OCI-LY7 (cell line): Measurements from ENCODE around the gene CDC42BPB. TPM values are rescaled to one million over a fixed set of nuclear protein-coding genes. Genes with fewer than 3 reads are reported as not detected.

ENCODE experiments used
- BruUV-seq: library from RNA; stranded (reverse); fragments of 400-500 nt; replicated peaks from 2 replicates; lab custom pipeline; 2021; lab: Mats Ljungman, UMichigan
- CTCF ChIA-PET: fragments of 300-600 bp; sonication (Branson Sonifier 250); formaldehyde crosslinking; loops from one replicate; lab custom pipeline; 2022; ENCODE audit warnings: antibody characterized with exemption; ENCODE audit not compliant: unreplicated experiment; lab: Charles Lee
- POLR2A ChIA-PET: fragments of 300-600 bp; sonication (Branson Sonifier 250); formaldehyde crosslinking; loops from one replicate; lab custom pipeline; 2022; ENCODE audit warnings: antibody characterized with exemption; lab: Charles Lee
- DNase-seq: peaks from one replicate; pipeline ENCODE4 v3.0.0-alpha.2; 2015; ENCODE audit warnings: low spot score
- H2AFZ ChIP-seq: fragments of 200-600 bp; sonication (generic), shearing (Covaris generic); 2 replicates; pipeline ENCODE4 v1.6.1; 2014; ENCODE audit warnings: mild to moderate bottlenecking, antibody characterized with exemption, low read length, moderate library complexity
- H3K27ac ChIP-seq: fragments of 200-600 bp; sonication (generic); 2 replicates; pipeline ENCODE4 v1.5.1; 2014; ENCODE audit warnings: mixed run types, low read depth, mild to moderate bottlenecking, moderate library complexity, low read length, inconsistent platforms; ENCODE audit not compliant: poor library complexity, severe bottlenecking
- H3K36me3 ChIP-seq: fragments of 200-600 bp; sonication (generic); 2 replicates; pipeline ENCODE4 v1.6.1; 2014; ENCODE audit warnings: mild to moderate bottlenecking, antibody characterized with exemption, low read length, moderate library complexity, mixed read lengths; ENCODE audit not compliant: insufficient read depth
- H3K4me1 ChIP-seq: fragments of 200-600 bp; sonication (generic); 2 replicates; pipeline ENCODE4 v1.5.1; 2014; ENCODE audit warnings: mild to moderate bottlenecking, low read length; ENCODE audit not compliant: insufficient read depth, poor library complexity, severe bottlenecking
- H3K4me2 ChIP-seq: fragments of 200-600 bp; sonication (generic); 2 replicates; pipeline ENCODE4 v1.6.1; 2014; ENCODE audit warnings: mild to moderate bottlenecking, low read length
- H3K4me3 ChIP-seq: fragments of 200-600 bp; sonication (generic); 2 replicates; pipeline ENCODE4 v1.5.1; 2014; ENCODE audit warnings: mild to moderate bottlenecking, low read depth, low read length; ENCODE audit not compliant: poor library complexity, severe bottlenecking
- H3K79me2 ChIP-seq: fragments of 200-600 bp; sonication (generic); 2 replicates; pipeline ENCODE4 v1.6.1; 2016; ENCODE audit warnings: low read depth, mild to moderate bottlenecking, low read length, moderate library complexity, mixed read lengths; ENCODE audit not compliant: insufficient read depth
- H3K9me2 ChIP-seq: fragments of 200-600 bp; sonication (generic); 2 replicates; pipeline ENCODE4 v1.6.1; 2016; ENCODE audit warnings: mild to moderate bottlenecking, low read length, mixed read lengths; ENCODE audit not compliant: insufficient read depth
- H3K9me3 ChIP-seq: fragments of 200-600 bp; sonication (generic); 2 replicates; pipeline ENCODE4 v1.6.1; 2014; ENCODE audit warnings: mild to moderate bottlenecking, mixed run types, low read length, mixed read lengths
- H4K20me1 ChIP-seq: fragments of 200-600 bp; sonication (generic); 2 replicates; pipeline ENCODE4 v1.6.1; 2014; ENCODE audit warnings: mild to moderate bottlenecking, antibody characterized with exemption, low read length, moderate library complexity, mixed read lengths; ENCODE audit not compliant: insufficient read depth
- EZH2phosphoT487 ChIP-seq: fragments of 200-600 bp; sonication (generic); IDR thresholded peaks from 2 replicates; pipeline ENCODE4 v1.6.1; 2018; ENCODE audit warnings: low read depth, borderline replicate concordance, mild to moderate bottlenecking, mixed run types, antibody characterized with exemption, low read length, moderate library complexity, mixed read lengths
- intact Hi-C: fragments of 100-400 bp; cut with micrococcal nuclease; formaldehyde crosslinking; loops from one replicate; pipeline ENCODE4 v1.10.0; 2022; ENCODE audit not compliant: unreplicated experiment
- total RNA-seq, 2 experiments: library from RNA; depleted of rRNA in 1 of 2; stranded (reverse); fragments of >200 nt in 1 of 2; shearing (Covaris generic) in 1 of 2; gene quantifications; 2 replicates each; pipeline ENCODE4 v1.2.3, GENCODE V29; 2014 to 2022
- TF ChIP-seq, protein P1 (sequence below): fragments of 200-600 bp; sonication (generic); conservative IDR thresholded peaks from 2 replicates; pipeline ENCODE4 v1.5.1; 2014; ENCODE audit warnings: mild to moderate bottlenecking, antibody characterized with exemption, low read length, moderate library complexity, mixed read lengths

The CDC42BPB gene
- total RNA-seq, 2 experiments from 2014 or later, result 0.03 to 0.46 TPM

DNA sequence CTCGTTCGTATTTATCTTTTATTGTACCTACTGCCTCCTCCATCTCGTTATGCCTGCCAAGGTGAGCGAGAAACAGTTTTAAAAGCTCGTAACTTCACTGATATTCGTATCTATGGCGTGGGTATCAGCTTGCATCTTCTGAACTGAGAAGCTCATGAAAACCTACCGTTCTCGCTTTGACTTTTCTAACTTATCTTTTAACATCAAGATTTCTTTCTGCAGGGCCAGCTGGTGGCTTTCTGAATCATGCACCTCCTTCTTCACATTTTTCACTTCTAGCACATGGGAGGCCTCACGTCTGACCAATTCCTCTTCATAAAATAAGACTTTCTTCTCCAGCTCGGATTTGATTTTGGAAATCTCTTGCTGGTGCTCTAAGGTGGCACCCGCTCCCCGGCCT is 89.0 kb downstream of the CDC42BPB start:
- ChIA-PET CTCF (no interaction called here), POLR2A (interaction anchor here (0.6 kb wide), 2 partner anchors 244 to 491 kb away, joined by 3 to 4 read pairs; no protein-coding TSS in a partner anchor)
- Histone ChIP-seq H4K20me1 (no peaks in the 10 kb centered on the region), H2AFZ (no peak overlapping the region), H3K4me3 (no peak overlapping the region), H3K79me2 (no peaks in the 10 kb centered on the region), H3K9me3 (no peaks in the 10 kb centered on the region), H3K27ac (no peak overlapping the region), H3K4me1 (no peaks in the 10 kb centered on the region), H3K9me2 (no peaks in the 10 kb centered on the region), H3K36me3 (no peaks in the 10 kb centered on the region), H3K4me2 (no peak overlapping the region)
- BruUV-seq, result no TSS peak
- intact Hi-C loops, result no loop called here
- TF ChIP-seq, protein P1, sequence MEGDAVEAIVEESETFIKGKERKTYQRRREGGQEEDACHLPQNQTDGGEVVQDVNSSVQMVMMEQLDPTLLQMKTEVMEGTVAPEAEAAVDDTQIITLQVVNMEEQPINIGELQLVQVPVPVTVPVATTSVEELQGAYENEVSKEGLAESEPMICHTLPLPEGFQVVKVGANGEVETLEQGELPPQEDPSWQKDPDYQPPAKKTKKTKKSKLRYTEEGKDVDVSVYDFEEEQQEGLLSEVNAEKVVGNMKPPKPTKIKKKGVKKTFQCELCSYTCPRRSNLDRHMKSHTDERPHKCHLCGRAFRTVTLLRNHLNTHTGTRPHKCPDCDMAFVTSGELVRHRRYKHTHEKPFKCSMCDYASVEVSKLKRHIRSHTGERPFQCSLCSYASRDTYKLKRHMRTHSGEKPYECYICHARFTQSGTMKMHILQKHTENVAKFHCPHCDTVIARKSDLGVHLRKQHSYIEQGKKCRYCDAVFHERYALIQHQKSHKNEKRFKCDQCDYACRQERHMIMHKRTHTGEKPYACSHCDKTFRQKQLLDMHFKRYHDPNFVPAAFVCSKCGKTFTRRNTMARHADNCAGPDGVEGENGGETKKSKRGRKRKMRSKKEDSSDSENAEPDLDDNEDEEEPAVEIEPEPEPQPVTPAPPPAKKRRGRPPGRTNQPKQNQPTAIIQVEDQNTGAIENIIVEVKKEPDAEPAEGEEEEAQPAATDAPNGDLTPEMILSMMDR, result no peak
- TF ChIP-seq EZH2phosphoT487, result no peak
- DNase-seq, result no peak

DNA sequence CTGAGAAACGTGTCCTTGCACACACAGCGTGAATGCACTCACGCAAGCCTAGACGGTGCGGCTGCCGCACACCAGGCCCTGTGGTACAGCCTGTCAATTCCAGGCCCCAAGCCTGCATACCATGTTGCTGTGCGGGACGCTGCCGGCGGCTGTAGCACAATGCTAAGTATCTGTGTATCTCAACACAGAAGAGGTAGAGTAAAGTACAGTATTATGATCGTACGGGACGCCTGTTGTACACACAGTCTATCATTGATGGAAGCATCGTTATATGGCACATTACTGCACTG is 89.9 kb downstream of the CDC42BPB start:
- Histone ChIP-seq H3K9me2 (no peaks in the 10 kb centered on the region), H3K4me3 (no peak overlapping the region), H3K9me3 (no peaks in the 10 kb centered on the region), H2AFZ (no peak overlapping the region), H3K79me2 (no peaks in the 10 kb centered on the region), H4K20me1 (no peaks in the 10 kb centered on the region), H3K4me2 (no peak overlapping the region), H3K27ac (no peak overlapping the region), H3K4me1 (no peaks in the 10 kb centered on the region), H3K36me3 (no peaks in the 10 kb centered on the region)
- no TSS peak for BruUV-seq
- no peak for DNase-seq
- TF ChIP-seq EZH2phosphoT487, result no peak
- TF ChIP-seq, protein P1, result no peak
- CTCF ChIA-PET, result no interaction called here
- POLR2A ChIA-PET, result interaction anchor here (0.6 kb wide), 1 partner anchor 243 kb away, joined by 3 read pairs; no protein-coding TSS in a partner anchor
- intact Hi-C loops, result no loop called here

DNA sequence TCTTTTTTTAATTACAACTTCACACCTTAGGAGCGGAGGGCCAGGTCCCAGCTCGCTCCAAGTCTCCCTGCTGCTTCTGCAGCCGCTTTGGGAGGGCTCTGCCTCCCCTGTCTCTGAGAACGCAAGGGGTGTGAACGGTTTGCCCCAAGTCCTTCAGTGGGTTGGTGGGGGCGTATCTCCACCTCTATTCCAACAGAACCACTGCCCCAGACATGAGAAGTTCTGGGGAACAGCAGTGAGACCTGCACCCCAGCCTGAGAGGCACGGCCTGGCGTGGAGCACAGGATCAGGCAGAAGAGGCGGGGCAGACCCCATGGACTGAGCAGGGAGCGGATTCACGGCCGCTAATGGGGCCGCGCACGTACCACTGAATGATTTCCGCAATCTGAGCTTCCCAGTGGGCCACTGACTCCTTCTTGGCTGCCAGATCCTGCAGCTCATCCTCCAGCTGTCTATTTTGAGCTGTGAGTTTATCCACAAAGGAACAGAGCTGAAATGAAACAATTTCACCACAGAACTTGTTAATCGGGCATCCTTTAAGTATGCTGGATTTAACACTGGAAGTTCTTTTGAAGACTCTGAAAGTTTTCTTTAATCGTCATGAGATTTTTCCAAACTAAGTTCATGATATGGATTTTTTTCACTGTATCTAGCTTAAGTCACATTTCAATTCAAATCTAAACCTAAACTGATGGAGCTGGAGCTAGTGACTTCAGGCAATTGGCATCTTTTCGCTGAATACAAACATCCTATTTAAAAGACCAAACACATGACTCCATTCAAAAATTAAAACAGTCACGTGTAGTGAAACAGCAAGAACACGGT is 90.5 kb downstream of the CDC42BPB start:
- Histone ChIP-seq H3K4me2 (no peak overlapping the region), H3K36me3 (no peaks in the 10 kb centered on the region), H4K20me1 (no peaks in the 10 kb centered on the region), H3K9me2 (no peaks in the 10 kb centered on the region), H3K79me2 (no peaks in the 10 kb centered on the region), H3K27ac (no peak overlapping the region), H3K4me1 (no peaks in the 10 kb centered on the region), H3K4me3 (no peak overlapping the region), H3K9me3 (no peaks in the 10 kb centered on the region), H2AFZ (no peak overlapping the region)
- no peak for DNase-seq
- TF ChIP-seq, protein P1, result no peak
- no peak for TF ChIP-seq EZH2phosphoT487
- ChIA-PET POLR2A (no interaction called here), CTCF (no interaction called here)
- intact Hi-C loops, result no loop called here
- BruUV-seq, result no TSS peak
